ENCODE measurements around the gene PTPRM. TPM values are rescaled to one million over a fixed set of nuclear protein-coding genes. Genes with fewer than 3 reads are reported as not detected.

PTPRM gene
- total RNA-seq, 1 experiment from 2014 or later = 1.6 TPM

GRCh38 chr18:7926526-7926925 lies 359.4 kb downstream of the PTPRM start:
- BruUV-seq (replicated peaks) = no TSS peak
- TF ChIP-seq CTCF (IDR thresholded peaks at IDR 0.05) = no peak
- TF ChIP-seq TCF7L2 (IDR thresholded peaks at IDR 0.05; ENCODE audit: low read depth, low read length) = no peak
- no peak for TF ChIP-seq SIN3A (IDR thresholded peaks at IDR 0.05; ENCODE audit: borderline replicate concordance, insufficient read depth, low read depth, low read length)
- intact Hi-C loops (cut with micrococcal nuclease; ENCODE audit: unreplicated experiment) (no loop called here), in situ Hi-C loops (cut with HindIII; ENCODE audit: low pct_unique_long_range_greater_than_20kb, low sequenced_read_pairs) (no loop called here)
- Histone ChIP-seq H3K27ac (ENCODE audit: low read length) (no peak overlapping the region), H3K27me3 (ENCODE audit: control insufficient read depth, insufficient read depth, low read length) (no peaks in the 10 kb centered on the region), H3K4me3 (ENCODE audit: low read depth in 2 of 2, low read length in 2 of 2) (no peak overlapping the region), H3K36me3 (ENCODE audit: control insufficient read depth, insufficient read depth, low read length) (no peaks in the 10 kb centered on the region), H3K4me1 (ENCODE audit: control insufficient read depth, insufficient read depth, low read length) (no peaks in the 10 kb centered on the region), H3K9me3 (ENCODE audit: control insufficient read depth, insufficient read depth, low read depth, low read length) (no peaks in the 10 kb centered on the region)
- no peak for ATAC-seq
- ChIA-PET POLR2A (no interaction called here), CTCF (no interaction called here)
- DNase-seq (ENCODE audit: low read depth, low spot score) = no peak

GRCh38 chr18:7927119-7927518 lies 360.0 kb downstream of the PTPRM start:
- Histone ChIP-seq H3K36me3 (ENCODE audit: control insufficient read depth, insufficient read depth, low read length) (no peaks in the 10 kb centered on the region), H3K4me3 (ENCODE audit: low read depth in 2 of 2, low read length in 2 of 2) (no peak overlapping the region), H3K4me1 (ENCODE audit: control insufficient read depth, insufficient read depth, low read length) (no peaks in the 10 kb centered on the region), H3K27me3 (ENCODE audit: control insufficient read depth, insufficient read depth, low read length) (no peaks in the 10 kb centered on the region), H3K9me3 (ENCODE audit: control insufficient read depth, insufficient read depth, low read depth, low read length) (no peaks in the 10 kb centered on the region), H3K27ac (ENCODE audit: low read length) (no peak overlapping the region)
- ChIA-PET CTCF (no interaction called here), POLR2A (no interaction called here)
- ATAC-seq (no peak), DNase-seq (ENCODE audit: low read depth, low spot score) (no peak)
- TF ChIP-seq CTCF (IDR thresholded peaks at IDR 0.05) = no peak
- intact Hi-C loops (cut with micrococcal nuclease; ENCODE audit: unreplicated experiment) (no loop called here), in situ Hi-C loops (cut with HindIII; ENCODE audit: low pct_unique_long_range_greater_than_20kb, low sequenced_read_pairs) (no loop called here)
- no TSS peak for BruUV-seq (replicated peaks)

- no peaks in the 10 kb centered on the region for H3K36me3 ChIP-seq (ENCODE audit: control insufficient read depth, insufficient read depth, low read length)
- in situ Hi-C loops (cut with HindIII; ENCODE audit: low pct_unique_long_range_greater_than_20kb, low sequenced_read_pairs) = no loop called here
- DNase-seq (ENCODE audit: low read depth, low spot score) (no peak), ATAC-seq (no peak)
- no peak for TF ChIP-seq CTCF (IDR thresholded peaks at IDR 0.05)
- TF ChIP-seq REST (IDR thresholded peaks at IDR 0.05; ENCODE audit: insufficient read depth in 1 of 2, low read depth in 2 of 2, low read length in 1 of 2) = no peak
- no peak for TF ChIP-seq SIN3A (IDR thresholded peaks at IDR 0.05; ENCODE audit: borderline replicate concordance, insufficient read depth, low read depth, low read length)
- no peak overlapping the region for H3K27ac ChIP-seq (ENCODE audit: low read length)
- no peak overlapping the region for H3K4me3 ChIP-seq (ENCODE audit: low read depth in 2 of 2, low read length in 2 of 2)
- no TSS peak for BruUV-seq (replicated peaks)
- H3K4me1 ChIP-seq (ENCODE audit: control insufficient read depth, insufficient read depth, low read length) = no peaks in the 10 kb centered on the region
- H3K27me3 ChIP-seq (ENCODE audit: control insufficient read depth, insufficient read depth, low read length) = no peaks in the 10 kb centered on the region
- intact Hi-C loops (cut with micrococcal nuclease; ENCODE audit: unreplicated experiment) = no loop called here
- CTCF ChIA-PET = no interaction called here
- POLR2A ChIA-PET = no interaction called here
- no peaks in the 10 kb centered on the region for H3K9me3 ChIP-seq (ENCODE audit: control insufficient read depth, insufficient read depth, low read depth, low read length)
These were observed 364.6 kb downstream of the PTPRM start for GRCh38 chr18:7931763-7932162.

Measured in Panc1 (cell line).